HG03045 (cell line): ENCODE results near the gene TTC27.
"Not testable (repeated sequence)": the region's sequence is repeated elsewhere in the genome, so short reads cannot be mapped to it uniquely, and the experiment has no call there.

Experiments
- ATAC-seq: cut with Tn5 transposase; IDR thresholded peaks from one replicate; pipeline ENCODE4 v1.9.1; 2021; ENCODE audit warnings: mild to moderate bottlenecking, moderate library complexity; ENCODE audit not compliant: unreplicated experiment

The TTC27 gene

GRCh38 chr2:32750880-32751279, 123.0 kb downstream of the TTC27 start:
- ATAC-seq, result no peak

DNA sequence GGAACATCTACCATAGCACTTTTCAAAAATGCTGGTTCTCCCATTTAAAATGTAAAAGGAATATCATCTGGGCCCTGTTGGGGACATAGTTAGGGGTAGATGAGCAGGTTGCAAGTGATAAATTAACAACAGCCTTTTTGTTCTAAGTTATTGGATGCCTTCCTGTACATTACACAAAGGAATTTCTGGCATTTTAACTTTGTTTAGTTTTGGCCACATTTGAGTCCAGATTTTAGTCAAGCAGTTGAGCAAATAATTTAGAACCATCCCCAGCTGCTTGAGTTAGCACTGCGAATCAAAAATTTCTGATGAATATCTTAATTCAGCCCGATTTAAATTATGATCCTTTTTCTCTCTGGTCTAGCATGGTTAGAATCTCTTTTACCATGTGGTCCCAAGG, 124.4 kb downstream of the TTC27 start:
- no peak for ATAC-seq

DNA sequence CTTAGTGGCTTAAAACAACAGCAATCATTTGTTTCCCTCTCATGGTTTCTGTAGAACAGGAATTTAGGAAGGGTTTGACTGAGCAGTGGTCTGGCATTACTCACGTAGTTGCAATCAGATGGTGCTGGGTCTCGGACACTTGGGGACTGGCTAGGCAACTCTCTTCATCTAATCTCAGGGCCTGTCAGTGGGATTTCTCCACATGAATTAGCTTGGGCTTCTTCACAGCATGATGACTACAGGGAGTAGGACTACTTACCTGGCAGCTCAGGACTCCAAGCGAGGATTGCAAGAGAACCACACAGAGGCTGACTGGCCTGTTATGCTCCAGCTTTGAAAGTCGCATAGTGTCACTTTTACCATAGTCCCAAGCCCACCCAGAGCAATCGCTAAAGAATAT, 125.1 kb downstream of the TTC27 start:
- no peak for ATAC-seq

DNA sequence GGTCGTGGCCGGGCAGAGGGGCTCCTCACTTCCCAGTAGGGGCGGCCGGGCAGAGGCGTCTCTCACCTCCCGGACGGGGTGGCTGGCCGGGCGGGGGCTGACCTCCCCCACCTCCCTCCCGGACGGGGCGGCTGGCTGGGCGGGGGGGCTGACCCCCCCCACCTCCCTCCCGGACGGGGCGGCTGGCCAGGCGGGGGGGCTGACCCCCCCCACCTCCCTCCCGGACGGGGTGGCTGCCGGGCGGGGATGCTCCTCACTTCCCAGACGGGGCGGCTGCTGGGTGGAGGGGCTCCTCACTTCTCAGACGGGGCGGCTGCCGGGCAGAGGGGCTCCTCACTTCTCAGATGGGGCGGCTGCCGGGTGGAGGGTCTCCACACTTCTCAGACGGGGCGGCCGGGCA, 126.8 kb downstream of the TTC27 start:
- ATAC-seq, result not testable (repeated sequence)

- ATAC-seq, result no peak
Measured at GRCh38 chr2:32755666-32756065, 127.8 kb downstream of the TTC27 start.

GRCh38 chr2:32756074-32756727, 128.4 kb downstream of the TTC27 start:
- ATAC-seq, result no peak

- ATAC-seq, result no peak
Measured at GRCh38 chr2:32758232-32758631, 130.4 kb downstream of the TTC27 start.

DNA sequence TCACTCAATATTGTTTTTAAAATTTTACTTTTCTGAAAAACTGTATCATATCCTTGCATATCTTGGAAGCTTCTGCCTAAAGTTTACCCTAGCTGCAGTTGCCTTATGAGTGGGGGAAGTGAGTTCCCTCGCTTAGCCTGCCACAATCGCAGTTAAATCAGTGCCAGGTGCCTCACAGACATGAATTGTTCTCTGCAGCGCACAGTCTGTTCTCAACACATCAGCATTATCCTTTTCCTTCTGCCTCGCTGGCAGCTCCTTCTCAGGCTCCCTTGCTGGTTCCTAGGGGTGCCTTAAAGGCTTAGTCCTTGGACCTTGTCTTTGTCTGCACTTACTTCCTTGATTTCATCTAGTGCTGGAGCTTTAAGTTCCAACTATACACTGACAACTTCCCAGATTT, 132.8 kb downstream of the TTC27 start:
- no peak for ATAC-seq

DNA sequence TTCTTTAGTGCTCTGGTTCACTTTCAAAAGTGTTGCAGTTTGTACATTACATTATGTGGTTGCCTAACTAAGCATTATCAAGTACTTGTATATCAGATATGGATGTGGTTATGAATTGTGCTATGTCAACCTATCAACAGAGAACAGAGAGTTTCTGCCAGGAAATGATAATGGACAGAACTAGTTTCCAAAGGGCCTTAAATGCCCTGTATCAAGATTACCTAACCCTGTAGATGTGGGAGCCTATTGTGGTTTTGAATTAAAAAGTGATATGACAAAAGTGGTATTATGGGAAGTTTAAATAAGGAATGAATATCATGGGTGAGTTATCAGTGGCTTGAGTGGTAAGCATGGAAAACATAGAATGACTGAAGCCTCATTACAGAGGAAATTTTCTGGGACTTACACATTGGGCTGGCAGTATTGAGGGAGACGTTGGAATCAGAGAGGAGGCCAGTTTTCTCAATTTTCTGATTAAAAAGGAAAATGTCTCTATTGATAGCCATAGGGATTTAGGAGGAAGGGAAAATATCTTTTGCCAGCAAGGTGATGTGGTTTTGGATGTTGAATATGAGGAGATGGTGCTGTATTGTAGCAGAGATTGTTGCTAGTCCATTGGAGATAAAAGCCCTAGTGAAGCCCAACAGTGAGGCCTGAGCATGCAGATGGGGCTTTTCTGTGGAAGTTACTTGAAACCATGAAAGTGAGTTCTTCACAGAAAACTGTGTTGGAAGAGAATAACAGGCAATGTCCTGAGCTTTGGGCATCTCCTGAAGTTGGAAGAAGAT, 140.7 kb downstream of the TTC27 start:
- ATAC-seq, result no peak

DNA sequence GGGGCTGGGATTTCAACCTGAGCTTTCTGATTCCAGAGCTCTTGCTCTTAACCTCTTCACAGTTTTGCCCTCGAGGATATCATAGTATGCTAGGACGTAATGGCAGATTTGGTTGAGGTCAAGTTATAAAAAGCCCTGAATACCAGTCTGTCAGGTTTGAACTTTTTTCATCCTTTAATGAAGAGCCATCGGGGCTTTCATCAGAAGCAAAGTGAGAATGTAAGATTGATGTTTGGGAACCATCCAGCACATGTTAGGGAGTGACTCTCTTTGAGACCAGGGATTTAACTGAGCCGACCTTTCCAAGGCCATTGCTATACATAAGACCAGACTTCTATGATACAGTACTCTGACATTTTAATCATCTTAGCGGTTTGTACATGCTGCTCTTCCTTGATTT, 142.5 kb downstream of the TTC27 start:
- no peak for ATAC-seq

GRCh38 chr2:32772638-32773447, 145.0 kb downstream of the TTC27 start:
- no peak for ATAC-seq

DNA sequence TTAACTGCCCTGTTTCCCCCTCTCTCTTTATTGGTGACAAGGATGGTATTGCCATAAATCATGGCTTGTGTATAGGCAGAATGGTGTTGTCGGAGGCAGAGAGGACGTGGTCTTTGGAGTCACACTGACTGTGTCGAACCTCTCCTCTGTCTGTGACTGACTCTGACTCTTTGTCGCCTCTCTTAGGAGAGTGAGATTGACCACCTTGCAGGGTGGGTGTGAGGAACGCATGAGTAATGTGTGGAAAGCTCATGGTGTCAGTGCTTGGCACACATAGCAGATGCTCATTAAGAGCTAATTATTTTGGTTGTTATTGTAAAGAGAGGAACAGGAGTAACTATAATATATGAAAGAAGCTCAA, 145.6 kb downstream of the TTC27 start:
- ATAC-seq, result no peak

- ATAC-seq, result no peak
Measured at GRCh38 chr2:32775954-32776353, 148.1 kb downstream of the TTC27 start.

- ATAC-seq, result no peak
Measured at GRCh38 chr2:32777714-32778113, 149.9 kb downstream of the TTC27 start.

GRCh38 chr2:32780961-32781360, 153.1 kb downstream of the TTC27 start:
- no peak for ATAC-seq

DNA sequence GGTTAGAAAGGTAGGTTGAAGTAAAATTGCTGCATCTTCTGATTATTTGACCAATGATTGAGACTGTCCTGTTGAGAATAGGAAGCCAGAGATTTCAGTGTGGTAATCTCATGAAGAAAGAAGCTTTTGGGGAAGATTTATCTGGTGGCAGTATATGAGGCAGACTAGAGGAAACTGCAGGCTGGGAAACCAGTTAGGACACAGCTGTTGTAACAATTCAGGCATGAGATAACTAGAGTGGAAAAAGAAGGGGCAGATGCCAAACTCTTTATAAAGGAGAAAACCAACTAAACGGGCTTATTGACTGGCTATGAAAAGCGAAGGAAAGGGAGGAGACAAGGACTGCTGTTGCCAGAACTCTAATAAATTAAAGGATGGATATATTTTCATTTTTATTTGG, 155.6 kb downstream of the TTC27 start:
- ATAC-seq, result no peak

- ATAC-seq, result no peak
Measured at GRCh38 chr2:32783933-32784332, 156.1 kb downstream of the TTC27 start.

GRCh38 chr2:32787207-32787606, 159.4 kb downstream of the TTC27 start:
- ATAC-seq, result no peak

DNA sequence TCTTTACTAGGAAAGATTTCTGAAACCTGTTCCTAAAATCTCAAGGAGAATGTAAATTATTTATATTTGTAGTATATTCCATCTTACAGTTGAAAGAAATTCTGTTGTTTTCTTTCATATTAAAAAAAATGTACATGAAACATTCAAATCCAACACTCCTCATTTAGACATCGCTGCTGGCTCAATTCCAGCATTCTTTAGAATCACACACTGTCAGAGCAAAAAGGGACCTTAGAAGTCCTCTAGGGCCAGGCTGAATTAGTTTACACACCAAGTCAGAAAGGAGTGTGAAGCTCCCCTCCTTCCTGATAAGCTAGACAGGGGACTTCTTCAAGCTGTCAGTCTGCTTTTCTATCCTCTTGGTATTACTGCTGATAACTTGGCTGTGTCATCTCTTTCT, 160.3 kb downstream of the TTC27 start:
- ATAC-seq, result no peak

DNA sequence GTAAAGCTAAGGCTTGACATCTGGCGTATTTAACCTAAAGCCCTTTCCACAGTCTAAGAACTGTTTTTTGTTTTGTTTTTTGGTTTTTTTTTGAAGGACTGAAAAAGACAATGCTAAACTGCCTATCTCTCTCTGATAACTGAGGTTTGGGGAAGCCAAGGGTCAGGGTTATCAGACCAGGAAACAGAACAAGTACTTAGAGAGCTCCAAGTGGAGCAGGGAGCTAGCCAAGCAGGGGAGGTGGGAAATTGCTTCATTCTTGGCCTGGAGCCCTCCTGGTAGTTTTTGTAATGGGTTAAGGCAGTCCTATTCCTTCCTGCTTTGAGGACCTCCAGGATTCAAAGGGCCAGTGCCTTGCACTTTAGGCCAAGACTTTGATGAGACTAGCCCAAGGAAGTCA, 164.6 kb downstream of the TTC27 start:
- ATAC-seq, result no peak

DNA sequence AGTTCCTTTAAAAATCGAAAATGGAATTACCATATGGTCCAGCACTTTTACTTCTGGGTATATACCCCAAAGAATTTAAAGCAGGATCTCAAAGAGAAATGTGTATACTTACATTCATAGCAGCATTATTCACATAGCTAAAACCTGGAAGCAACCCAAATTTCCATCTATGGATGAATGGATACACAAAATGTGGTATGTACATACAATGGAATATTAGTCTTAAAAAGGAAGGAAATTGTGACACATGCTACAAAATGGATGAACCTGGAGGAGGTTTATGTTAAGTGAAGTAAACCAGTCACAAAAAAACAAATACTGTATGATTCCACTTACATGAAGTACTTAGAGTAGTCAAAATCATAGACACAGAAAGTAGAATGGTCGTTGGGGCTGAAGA, 171.0 kb downstream of the TTC27 start:
- ATAC-seq, result no peak

- no peak for ATAC-seq
Measured at GRCh38 chr2:32801741-32802140, 173.9 kb downstream of the TTC27 start.
